ENCODE results near the gene CD300LD. TPM values are rescaled to one million over a fixed set of nuclear protein-coding genes. Genes with fewer than 3 reads are reported as not detected.
"Not testable (repeated sequence)": the region's sequence is repeated elsewhere in the genome, so short reads cannot be mapped to it uniquely, and the experiment has no call there.

The CD300LD gene
- total and polyA plus RNA-seq, 2 donors (not counting 1 experiment from before 2014, with no cell fraction given): not detected

GRCh38 chr17:74631468-74632450, 39.7 kb upstream of the CD300LD start:
- no peak for DNase-seq (ENCODE audit: low read depth in 2 of 2)
- Histone ChIP-seq H3K9ac (ENCODE audit: insufficient read depth, low read length) (no peak overlapping the region), H3K4me3 (replicated peaks in 1 of 4; ENCODE audit: control extremely low read depth in 1 of 4, insufficient read depth in 1 of 4, low read depth in 3 of 4, low read length in 4 of 4) (no peak overlapping the region), H3K27ac (ENCODE audit: insufficient read depth, low read length) (no peak overlapping the region), H3K4me2 (ENCODE audit: extremely low read depth, insufficient read depth, low read length) (no peak overlapping the region), H4K20me1 (ENCODE audit: control insufficient read depth, extremely low read depth, insufficient read depth, low read length) (no peaks in the 10 kb centered on the region), H3K79me2 (ENCODE audit: control insufficient read depth, insufficient read depth, low read length) (no peaks in the 10 kb centered on the region), H3K9me3 (ENCODE audit: control insufficient read depth, insufficient read depth, low read depth, low read length) (no peaks in the 10 kb centered on the region), H3K4me1 (ENCODE audit: control insufficient read depth, extremely low read depth, insufficient read depth, low read length) (no peaks in the 10 kb centered on the region), H3K36me3 (ENCODE audit: control insufficient read depth, insufficient read depth, low read length) (no peaks in the 10 kb centered on the region), H2AFZ (ENCODE audit: low read length) (no peak overlapping the region), H3K27me3 (ENCODE audit: control insufficient read depth, insufficient read depth, low read length) (no peaks in the 10 kb centered on the region)
- TF ChIP-seq EZH2 (IDR thresholded peaks at IDR 0.05; ENCODE audit: low read length, missing control alignments) (no peak), CTCF (conservative IDR thresholded peaks at IDR 0.05 in 1 of 2, IDR thresholded peaks at IDR 0.05 in 1 of 2; ENCODE audit: low read depth in 1 of 2, low read length in 2 of 2) (no peak)

DNA sequence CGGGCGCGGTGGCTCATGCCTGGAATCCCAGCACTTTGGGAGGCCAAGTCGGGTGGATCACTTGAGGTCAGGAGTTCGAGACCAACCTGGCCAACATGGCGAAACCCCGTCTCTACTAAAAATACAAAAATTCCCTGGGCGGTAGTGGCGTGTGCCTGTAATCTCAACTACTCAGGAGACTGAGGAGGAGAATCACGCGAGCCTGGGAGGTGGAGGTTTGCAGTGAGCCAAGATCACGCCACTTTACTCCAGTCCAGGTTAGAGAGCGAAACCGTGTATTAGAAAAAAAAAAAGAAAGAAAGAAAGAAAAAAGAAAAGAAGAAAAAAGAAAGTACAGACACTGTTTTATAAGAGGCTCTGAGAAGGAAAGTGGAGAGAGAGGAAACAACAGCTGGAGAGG, 38.2 kb upstream of the CD300LD start:
- not testable (repeated sequence) for H3K27ac ChIP-seq (ENCODE audit: insufficient read depth, low read length); H2AFZ ChIP-seq (ENCODE audit: low read length); H3K9me3 ChIP-seq (ENCODE audit: control insufficient read depth, insufficient read depth, low read depth, low read length); H3K4me3 ChIP-seq (replicated peaks in 1 of 4; ENCODE audit: control extremely low read depth in 1 of 4, insufficient read depth in 1 of 4, low read depth in 3 of 4, low read length in 4 of 4); H4K20me1 ChIP-seq (ENCODE audit: control insufficient read depth, extremely low read depth, insufficient read depth, low read length); H3K27me3 ChIP-seq (ENCODE audit: control insufficient read depth, insufficient read depth, low read length); DNase-seq (ENCODE audit: low read depth in 2 of 2); H3K4me2 ChIP-seq (ENCODE audit: extremely low read depth, insufficient read depth, low read length); H3K9ac ChIP-seq (ENCODE audit: insufficient read depth, low read length); H3K36me3 ChIP-seq (ENCODE audit: control insufficient read depth, insufficient read depth, low read length); H3K4me1 ChIP-seq (ENCODE audit: control insufficient read depth, extremely low read depth, insufficient read depth, low read length); H3K79me2 ChIP-seq (ENCODE audit: control insufficient read depth, insufficient read depth, low read length)

- no peak for DNase-seq (ENCODE audit: low read depth in 2 of 2)
- no peak overlapping the region for H3K9ac ChIP-seq (ENCODE audit: insufficient read depth, low read length)
- no peaks in the 10 kb centered on the region for H3K79me2 ChIP-seq (ENCODE audit: control insufficient read depth, insufficient read depth, low read length)
- no peak overlapping the region for H3K27ac ChIP-seq (ENCODE audit: insufficient read depth, low read length)
- TF ChIP-seq EZH2 (IDR thresholded peaks at IDR 0.05; ENCODE audit: low read length, missing control alignments) (no peak), CTCF (conservative IDR thresholded peaks at IDR 0.05 in 1 of 2, IDR thresholded peaks at IDR 0.05 in 1 of 2; ENCODE audit: low read depth in 1 of 2, low read length in 2 of 2) (no peak)
- no peaks in the 10 kb centered on the region for H3K36me3 ChIP-seq (ENCODE audit: control insufficient read depth, insufficient read depth, low read length)
- no peak overlapping the region for H3K4me2 ChIP-seq (ENCODE audit: extremely low read depth, insufficient read depth, low read length)
- no peaks in the 10 kb centered on the region for H3K4me1 ChIP-seq (ENCODE audit: control insufficient read depth, extremely low read depth, insufficient read depth, low read length)
- H3K9me3 ChIP-seq (ENCODE audit: control insufficient read depth, insufficient read depth, low read depth, low read length): no peaks in the 10 kb centered on the region
- H4K20me1 ChIP-seq (ENCODE audit: control insufficient read depth, extremely low read depth, insufficient read depth, low read length): no peaks in the 10 kb centered on the region
- no peak overlapping the region for H3K4me3 ChIP-seq (replicated peaks in 1 of 4; ENCODE audit: control extremely low read depth in 1 of 4, insufficient read depth in 1 of 4, low read depth in 3 of 4, low read length in 4 of 4)
- H2AFZ ChIP-seq (ENCODE audit: low read length): no peak overlapping the region
- H3K27me3 ChIP-seq (ENCODE audit: control insufficient read depth, insufficient read depth, low read length): no peaks in the 10 kb centered on the region
These were observed 33.6 kb upstream of the CD300LD start for GRCh38 chr17:74625661-74626060.
